Epithelial cell of proximal tubule (primary cell): Measurements from ENCODE around the gene HESX1. TPM values are rescaled to one million over a fixed set of nuclear protein-coding genes. Genes with fewer than 3 reads are reported as not detected.
A peak's percentile ranks its signal among the peaks of the same experiment; 100 is the strongest.

Experiments used
- DNase-seq: peaks from one replicate; pipeline ENCODE4 v3.0.0-alpha.2; 2011; ENCODE audit warnings: low read depth
- H3K4me3 ChIP-seq: 2 replicates; pipeline ENCODE4 v1.5.1; 2011; ENCODE audit warnings: low read depth, mild to moderate bottlenecking, low read length
- CTCF ChIP-seq: conservative IDR thresholded peaks from 2 replicates; pipeline ENCODE4 v1.5.1; 2012; ENCODE audit warnings: low read depth, mild to moderate bottlenecking, low read length
- total RNA-seq: library from RNA; depleted of rRNA; stranded (reverse); fragments of >200 nt; gene quantifications from 2 replicates; pipeline ENCODE4 v1.2.3, GENCODE V29; 2015

HESX1 gene
- total RNA-seq, 1 donor from 2014 or later = not detected

GRCh38 chr3:57163751-57164150 is 36.0 kb downstream of the HESX1 start:
- peak overlapping the region; percentile 76 for H3K4me3 ChIP-seq
- no peak for TF ChIP-seq CTCF
- DNase-seq = no peak

DNA sequence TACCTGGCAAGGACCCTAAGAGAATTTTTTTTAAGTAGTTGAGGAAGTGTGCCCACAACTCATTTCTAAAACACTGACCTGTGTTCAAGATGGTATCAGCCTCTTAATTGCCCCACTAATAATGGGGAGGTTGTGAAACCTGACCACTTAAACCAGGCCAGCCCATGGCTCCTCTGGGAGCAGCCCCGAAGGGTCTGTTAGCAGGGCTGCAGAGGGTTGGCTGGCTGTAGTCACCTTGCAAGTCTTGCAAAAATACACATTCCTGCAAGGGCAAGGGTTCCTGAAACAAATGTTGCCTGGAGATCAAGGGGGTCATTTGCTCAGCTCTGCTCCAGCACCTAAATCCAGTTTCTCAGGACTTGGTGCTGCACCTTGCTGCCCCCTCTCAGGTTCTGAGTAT is 37.9 kb downstream of the HESX1 start:
- TF ChIP-seq CTCF = no peak
- no peak overlapping the region for H3K4me3 ChIP-seq
- no peak for DNase-seq

- H3K4me3 ChIP-seq = no peak overlapping the region
- no peak for DNase-seq
- no peak for TF ChIP-seq CTCF
These were observed 38.8 kb downstream of the HESX1 start for GRCh38 chr3:57160765-57161538.

DNA sequence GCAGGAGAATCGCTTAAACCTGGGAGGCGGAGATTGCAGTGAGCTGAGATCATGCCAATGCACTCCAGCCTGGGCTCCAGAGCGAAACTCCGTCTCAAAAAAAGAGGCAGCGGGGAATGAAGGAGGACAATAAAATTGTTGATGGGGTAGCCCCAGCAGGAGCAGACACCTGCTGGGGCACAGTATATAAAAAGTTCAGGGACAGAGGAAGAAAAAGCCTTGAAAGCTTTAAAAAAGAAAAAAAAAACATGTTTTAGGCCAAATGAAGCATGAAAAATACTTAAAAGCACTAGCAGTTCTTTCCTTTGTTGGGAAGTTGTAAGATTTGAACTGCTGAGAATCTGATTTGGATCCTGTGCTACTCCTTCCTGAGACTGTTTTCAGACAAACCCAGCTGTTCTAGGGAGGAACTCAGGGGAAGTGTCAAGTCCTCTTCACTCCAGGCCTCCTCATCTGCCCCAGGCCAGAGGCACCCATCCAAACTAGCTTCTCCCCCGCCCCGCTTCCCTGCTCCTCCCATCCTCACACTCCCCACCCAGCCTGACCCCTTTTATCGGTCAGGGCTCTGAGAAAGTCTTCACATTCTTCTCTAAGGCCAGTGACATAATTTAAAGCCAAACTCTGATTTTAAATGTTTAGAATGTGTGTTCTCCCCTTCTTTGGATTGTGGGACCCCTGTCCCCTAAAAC is 39.6 kb downstream of the HESX1 start:
- DNase-seq = no peak
- H3K4me3 ChIP-seq = no peak overlapping the region
- no peak for TF ChIP-seq CTCF

GRCh38 chr3:57158813-57159738 is 40.7 kb downstream of the HESX1 start:
- DNase-seq = no peak
- TF ChIP-seq CTCF = no peak
- H3K4me3 ChIP-seq = no peak overlapping the region

DNA sequence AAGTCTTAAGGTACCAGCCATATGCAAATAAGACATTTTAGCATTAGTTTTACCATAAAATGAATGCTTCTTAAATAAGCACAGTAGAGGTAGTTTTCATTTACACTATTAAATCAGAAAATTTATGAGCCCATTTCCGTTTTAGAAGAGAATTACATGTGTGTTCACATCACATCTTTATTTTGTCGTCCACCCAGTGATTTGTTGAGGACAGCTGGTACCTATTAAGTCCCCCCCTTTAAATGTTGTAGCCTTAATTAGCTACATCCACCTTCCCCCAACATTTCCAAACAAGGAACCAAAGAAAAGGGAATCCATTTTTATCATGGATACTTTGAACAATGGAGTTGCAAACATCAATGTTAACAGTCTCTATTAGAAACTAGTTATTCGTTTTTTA is 41.5 kb downstream of the HESX1 start:
- DNase-seq = no peak
- no peak for TF ChIP-seq CTCF
- H3K4me3 ChIP-seq = no peak overlapping the region
